ENCODE data around the gene ARID4B.

GRCh38 chr1:235145639-235146038 lies 182.3 kb downstream of the ARID4B start:
- TF ChIP-seq POLR2AphosphoS5 (IDR thresholded peaks at IDR 0.05; ENCODE audit: low read depth, low read length) (no peak), ZFX (IDR thresholded peaks at IDR 0.05) (no peak), POLR2A (IDR thresholded peaks at IDR 0.05; ENCODE audit: borderline replicate concordance, extremely low read depth, insufficient read depth, insufficient read length) (no peak), SP1 (IDR thresholded peaks at IDR 0.05; ENCODE audit: low read depth) (no peak), EZH2phosphoT487 (IDR thresholded peaks at IDR 0.05; ENCODE audit: borderline replicate concordance) (no peak), EGR1 (IDR thresholded peaks at IDR 0.05; ENCODE audit: low read depth) (no peak), CEBPB (IDR thresholded peaks at IDR 0.05; ENCODE audit: low read depth) (no peak), TCF7L2 (IDR thresholded peaks at IDR 0.05; ENCODE audit: borderline replicate concordance, extremely low read depth, insufficient read depth, insufficient read length) (no peak)
- TF ChIP-seq, protein P1, sequence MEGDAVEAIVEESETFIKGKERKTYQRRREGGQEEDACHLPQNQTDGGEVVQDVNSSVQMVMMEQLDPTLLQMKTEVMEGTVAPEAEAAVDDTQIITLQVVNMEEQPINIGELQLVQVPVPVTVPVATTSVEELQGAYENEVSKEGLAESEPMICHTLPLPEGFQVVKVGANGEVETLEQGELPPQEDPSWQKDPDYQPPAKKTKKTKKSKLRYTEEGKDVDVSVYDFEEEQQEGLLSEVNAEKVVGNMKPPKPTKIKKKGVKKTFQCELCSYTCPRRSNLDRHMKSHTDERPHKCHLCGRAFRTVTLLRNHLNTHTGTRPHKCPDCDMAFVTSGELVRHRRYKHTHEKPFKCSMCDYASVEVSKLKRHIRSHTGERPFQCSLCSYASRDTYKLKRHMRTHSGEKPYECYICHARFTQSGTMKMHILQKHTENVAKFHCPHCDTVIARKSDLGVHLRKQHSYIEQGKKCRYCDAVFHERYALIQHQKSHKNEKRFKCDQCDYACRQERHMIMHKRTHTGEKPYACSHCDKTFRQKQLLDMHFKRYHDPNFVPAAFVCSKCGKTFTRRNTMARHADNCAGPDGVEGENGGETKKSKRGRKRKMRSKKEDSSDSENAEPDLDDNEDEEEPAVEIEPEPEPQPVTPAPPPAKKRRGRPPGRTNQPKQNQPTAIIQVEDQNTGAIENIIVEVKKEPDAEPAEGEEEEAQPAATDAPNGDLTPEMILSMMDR (IDR thresholded peaks at IDR 0.05 in 2 of 3, conservative IDR thresholded peaks at IDR 0.05 in 1 of 3; ENCODE audit: borderline replicate concordance in 1 of 3, insufficient read depth in 1 of 3, low read depth in 2 of 3, low read length in 2 of 3): no peak
- TF ChIP-seq, protein P2, sequence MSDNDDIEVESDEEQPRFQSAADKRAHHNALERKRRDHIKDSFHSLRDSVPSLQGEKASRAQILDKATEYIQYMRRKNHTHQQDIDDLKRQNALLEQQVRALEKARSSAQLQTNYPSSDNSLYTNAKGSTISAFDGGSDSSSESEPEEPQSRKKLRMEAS (IDR thresholded peaks at IDR 0.05): no peak
